IMR-90 (cell line): ENCODE results near the gene AP3M1. TPM values are rescaled to one million over a fixed set of nuclear protein-coding genes. Genes with fewer than 3 reads are reported as not detected.
A peak's percentile ranks its signal among the peaks of the same experiment; 100 is the strongest.

Source experiments
- ATAC-seq: fragments of 200-7000 bp; cut with Tn5 transposase; 2 replicates; pipeline ENCODE4 v1.9.1; 2020; ENCODE audit warnings: low read depth, mild to moderate bottlenecking, moderate library complexity
- BruUV-seq: library from RNA; stranded (reverse); fragments of 400-500 nt; replicated peaks from 2 replicates; lab custom pipeline; 2021; lab: Mats Ljungman, UMichigan
- CTCF ChIA-PET: fragments of 300-600 bp; formaldehyde crosslinking; extraction: SDS; loops from one replicate; lab custom pipeline; 2021; ENCODE audit warnings: antibody characterized with exemption; lab: Yijun Ruan, JAX
- POLR2A ChIA-PET: fragments of 300-600 bp; sonication (Branson Sonifier 250); formaldehyde crosslinking; loops from one replicate; lab custom pipeline; 2022; ENCODE audit warnings: antibody characterized with exemption; ENCODE audit not compliant: unreplicated experiment; lab: Charles Lee
- DNase-seq: peaks from one replicate; pipeline ENCODE4 v3.0.0; 2013
- H2AFZ ChIP-seq: replicated peaks from 2 replicates; pipeline ENCODE3; 2013; ENCODE audit warnings: low read length, mild to moderate bottlenecking; ENCODE audit not compliant: poor library complexity
- H2AK5ac ChIP-seq: 2 replicates; pipeline ENCODE4 v1.6.1; 2013; ENCODE audit warnings: low read depth, low read length, inconsistent platforms
- H2AK9ac ChIP-seq: replicated peaks from 2 replicates; pipeline ENCODE3; 2013; ENCODE audit warnings: mild to moderate bottlenecking, low read depth, low read length, moderate library complexity; ENCODE audit not compliant: poor library complexity
- H2BK120ac ChIP-seq: 2 replicates; pipeline ENCODE4 v1.6.1; 2013; ENCODE audit warnings: low read depth, low read length, inconsistent platforms
- H2BK15ac ChIP-seq: 3 replicates; pipeline ENCODE4 v1.6.1; 2013; ENCODE audit warnings: low read depth, low read length, inconsistent platforms
- H2BK20ac ChIP-seq: 2 replicates; pipeline ENCODE4 v1.6.1; 2013; ENCODE audit warnings: low read depth, mild to moderate bottlenecking, inconsistent platforms, low read length, moderate library complexity
- H2BK5ac ChIP-seq: 2 replicates; pipeline ENCODE4 v1.6.1; 2013; ENCODE audit warnings: mild to moderate bottlenecking, low read depth, low read length, inconsistent platforms; ENCODE audit not compliant: poor library complexity, severe bottlenecking
- H3K14ac ChIP-seq: replicated peaks from 2 replicates; pipeline ENCODE4 v1.6.1; 2013; ENCODE audit warnings: low read depth, low read length, inconsistent platforms
- H3K18ac ChIP-seq: 2 replicates; pipeline ENCODE4 v1.6.1; 2013; ENCODE audit warnings: low read depth, low read length, control low read depth
- H3K23ac ChIP-seq: 2 replicates; pipeline ENCODE4 v1.6.1; 2013; ENCODE audit warnings: low read depth, low read length, inconsistent platforms
- H3K27ac ChIP-seq: 2 replicates; pipeline ENCODE4 v1.5.1; 2013; ENCODE audit warnings: mild to moderate bottlenecking, control low read depth, low read length; ENCODE audit not compliant: insufficient read depth
- H3K27me3 ChIP-seq: 2 replicates; pipeline ENCODE4 v1.6.1; 2013; ENCODE audit warnings: low read length; ENCODE audit not compliant: control insufficient read depth, insufficient read depth
- H3K36me3 ChIP-seq: 2 replicates; pipeline ENCODE4 v1.6.1; 2013; ENCODE audit warnings: low read length, mixed read lengths; ENCODE audit not compliant: control insufficient read depth, insufficient read depth
- H3K4ac ChIP-seq: 2 replicates; pipeline ENCODE4 v1.6.1; 2013; ENCODE audit warnings: low read depth, low read length, inconsistent platforms
- H3K4me1 ChIP-seq: 2 replicates; pipeline ENCODE4 v1.6.1; 2013; ENCODE audit warnings: low read length, mixed read lengths; ENCODE audit not compliant: control insufficient read depth, insufficient read depth
- H3K4me2 ChIP-seq: 2 replicates; pipeline ENCODE4 v1.6.1; 2013; ENCODE audit warnings: low read depth, mild to moderate bottlenecking, control low read depth, low read length, moderate library complexity
- H3K4me3 ChIP-seq: 2 replicates; pipeline ENCODE4 v1.5.1; 2013; ENCODE audit warnings: low read depth, mild to moderate bottlenecking, control low read depth, low read length, moderate library complexity; ENCODE audit not compliant: insufficient read depth
- H3K56ac ChIP-seq: 2 replicates; pipeline ENCODE4 v1.6.1; 2013; ENCODE audit warnings: low read length, inconsistent platforms; ENCODE audit not compliant: insufficient read depth; ENCODE audit errors: extremely low read depth
- H3K79me1 ChIP-seq, 2 experiments: 2 replicates each; pipeline ENCODE4 v1.6.1; 2013; ENCODE audit warnings: low read length in 2 of 2, inconsistent platforms in 1 of 2, low read depth in 1 of 2
- H3K9ac ChIP-seq: 2 replicates; pipeline ENCODE4 v1.6.1; 2013; ENCODE audit warnings: low read depth, low read length, control low read depth
- H3K9me1 ChIP-seq: 2 replicates; pipeline ENCODE4 v1.6.1; 2013; ENCODE audit warnings: low read length, inconsistent platforms; ENCODE audit not compliant: insufficient read depth
- H3K9me3 ChIP-seq: 2 replicates; pipeline ENCODE4 v1.6.1; 2013; ENCODE audit warnings: low read length; ENCODE audit not compliant: control insufficient read depth, insufficient read depth
- H4K20me1 ChIP-seq: 2 replicates; pipeline ENCODE4 v1.6.1; 2013; ENCODE audit warnings: low read length, inconsistent platforms; ENCODE audit not compliant: insufficient read depth
- H4K5ac ChIP-seq: 2 replicates; pipeline ENCODE4 v1.6.1; 2013; ENCODE audit warnings: mild to moderate bottlenecking, low read depth, low read length, control low read depth
- H4K8ac ChIP-seq, 2 experiments: 2 replicates each; pipeline ENCODE4 v1.6.1; 2013; ENCODE audit warnings: low read depth in 2 of 2, low read length in 2 of 2, control low read depth in 1 of 2, inconsistent platforms in 1 of 2
- H4K91ac ChIP-seq: 2 replicates; pipeline ENCODE4 v1.6.1; 2013; ENCODE audit warnings: low read depth, low read length, inconsistent platforms; ENCODE audit not compliant: insufficient read depth
- BHLHE40 ChIP-seq: fragments of 150-350 bp; IDR thresholded peaks from 2 replicates; pipeline ENCODE4 v1.6.1; 2016; ENCODE audit warnings: mild to moderate bottlenecking, low read depth, low read length
- CEBPB ChIP-seq: IDR thresholded peaks from 2 replicates; pipeline ENCODE4 v1.6.1; 2012; ENCODE audit warnings: low read depth, low read length, improper control_type of control experiment
- CHD1 ChIP-seq: IDR thresholded peaks from 2 replicates; pipeline ENCODE4 v1.6.1; 2012; ENCODE audit warnings: low read depth, low read length, improper control_type of control experiment
- ELK1 ChIP-seq: fragments of 150-350 bp; IDR thresholded peaks from 2 replicates; pipeline ENCODE4 v1.6.1; 2016; ENCODE audit warnings: low read depth, mild to moderate bottlenecking, low read length, moderate library complexity, borderline replicate concordance
- FOS ChIP-seq: fragments of 150-350 bp; IDR thresholded peaks from 2 replicates; pipeline ENCODE4 v1.6.1; 2016; ENCODE audit warnings: low read depth, low read length
- MAFK ChIP-seq: IDR thresholded peaks from 2 replicates; pipeline ENCODE4 v1.6.1; 2012; ENCODE audit warnings: low read depth, low read length, improper control_type of control experiment
- MAZ ChIP-seq: IDR thresholded peaks from 2 replicates; pipeline ENCODE4 v1.6.1; 2012; ENCODE audit warnings: low read depth, mild to moderate bottlenecking, low read length, improper control_type of control experiment, moderate library complexity, borderline replicate concordance
- MXI1 ChIP-seq: IDR thresholded peaks from 2 replicates; pipeline ENCODE4 v1.6.1; 2012; ENCODE audit warnings: low read depth, mild to moderate bottlenecking, low read length, moderate library complexity, borderline replicate concordance
- NFE2L2 ChIP-seq: fragments of 150-350 bp; IDR thresholded peaks from 2 replicates; pipeline ENCODE4 v1.6.1; 2016; ENCODE audit warnings: low read depth, mild to moderate bottlenecking, low read length
- POLR2A ChIP-seq: IDR thresholded peaks from 2 replicates; pipeline ENCODE4 v1.6.1; 2012; ENCODE audit warnings: mild to moderate bottlenecking, low read depth, low read length
- RAD21 ChIP-seq: IDR thresholded peaks from 2 replicates; pipeline ENCODE4 v1.6.1; 2012; ENCODE audit warnings: low read length, improper control_type of control experiment
- RCOR1 ChIP-seq: IDR thresholded peaks from 2 replicates; pipeline ENCODE4 v1.6.1; 2012; ENCODE audit warnings: mild to moderate bottlenecking, low read length, improper control_type of control experiment; ENCODE audit not compliant: insufficient replicate concordance
- RFX5 ChIP-seq: IDR thresholded peaks from 2 replicates; pipeline ENCODE4 v1.8.0; 2012; ENCODE audit warnings: low read depth, mild to moderate bottlenecking, low read length, moderate library complexity
- SMC3 ChIP-seq: fragments of 150-350 bp; IDR thresholded peaks from 2 replicates; pipeline ENCODE4 v1.6.1; 2016; ENCODE audit warnings: low read depth, mild to moderate bottlenecking, antibody characterized with exemption, low read length, moderate library complexity
- USF2 ChIP-seq: fragments of 150-350 bp; IDR thresholded peaks from 2 replicates; pipeline ENCODE4 v1.6.1; 2017; ENCODE audit warnings: mild to moderate bottlenecking, antibody characterized with exemption, low read length, low read depth
- WGBS, 2 experiments: methylation state at CpG; one replicate each; pipeline versions ENCODE4 v1.1.5 to v1.1.7; 2013; ENCODE audit warnings: missing lambda C conversion rate in 2 of 2; ENCODE audit not compliant: insufficient read length in 1 of 2; ENCODE audit errors: extremely low coverage in 2 of 2; 5-methylcytosine and 5-hydroxymethylcytosine counted together
- dilution Hi-C: fragments of 300-500 bp; cut with HindIII; formaldehyde crosslinking; loops from one replicate; pipeline ENCODE4 v1.14.3; 2018; ENCODE audit warnings: low sequenced_read_pairs; ENCODE audit not compliant: unreplicated experiment
- in situ Hi-C: fragments of 300-500 bp; cut with MboI; formaldehyde crosslinking; loops from 3 replicates; pipeline ENCODE4 v1.14.3; 2019; ENCODE audit warnings: low sequenced_read_pairs, inconsistent platforms, mixed read lengths
- intact Hi-C: fragments of 100-400 bp; cut with micrococcal nuclease; formaldehyde crosslinking; loops from 2 replicates; pipeline ENCODE4 v1.10.0; 2022
- polyA plus RNA-seq, 3 experiments: library from polyadenylated mRNA; depleted of rRNA; stranded (reverse); fragments of >200 nt; gene quantifications; 2 replicates each; pipeline ENCODE4 v1.2.3, GENCODE V29; 2012; ENCODE audit warnings: low replicate concordance in 1 of 3
- total RNA-seq: library from RNA; depleted of rRNA; stranded (reverse); fragments of >200 nt; gene quantifications from 2 replicates; pipeline ENCODE4 v1.2.3, GENCODE V29; 2012
- TF ChIP-seq, protein P1 (sequence below): conservative IDR thresholded peaks from 2 replicates; pipeline ENCODE4 v1.5.1; 2012; ENCODE audit warnings: mild to moderate bottlenecking, low read depth, low read length, improper control_type of control experiment

Gene AP3M1
- total and polyA plus RNA-seq, 2 of the 4 experiments (the other 2 are of a cell fraction): 26.6 to 46.4 TPM

GRCh38 chr10:74075906-74076305, 74.7 kb downstream of the AP3M1 start:
- Histone ChIP-seq H3K27ac (no peak overlapping the region), H4K8ac (no peak overlapping the region), H4K5ac (no peak overlapping the region), H3K23ac (peak overlapping the region; percentile 51; the same call in 1 of the 2 replicates), H2BK5ac (peak overlapping the region; percentile 9), H4K91ac (no peak overlapping the region), H3K9me3 (no peaks in the 10 kb centered on the region), H2AK9ac (no peak overlapping the region), H3K4me1 (peaks cover 19% of the 10 kb centered on the region), H3K4ac (no peak overlapping the region), H2BK15ac (peak overlapping the region; percentile 33; the same call in 1 of the 3 replicates), H3K9ac (no peak overlapping the region), H3K27me3 (no peaks in the 10 kb centered on the region), H3K56ac (no peak overlapping the region), H3K9me1 (peaks cover 15% of the 10 kb centered on the region; the same call in 1 of the 2 replicates), H3K18ac (no peak overlapping the region), H3K4me3 (no peak overlapping the region), H2BK120ac (no peak overlapping the region), H3K36me3 (peaks cover 35% of the 10 kb centered on the region), H4K20me1 (peaks cover 53% of the 10 kb centered on the region), H3K79me1 (peaks cover 28 to 74% of the 10 kb centered on the region in 2 experiments), H2AFZ (no peak overlapping the region), H2AK5ac (no peak overlapping the region), H2BK20ac (no peak overlapping the region), H3K4me2 (no peak overlapping the region), H3K14ac (peak overlapping the region; percentile 54)
- no peak for DNase-seq
- TF ChIP-seq RCOR1: no peak
- TF ChIP-seq RFX5: no peak
- no peak for TF ChIP-seq MXI1
- no peak for TF ChIP-seq ELK1
- no peak for TF ChIP-seq NFE2L2
- TF ChIP-seq FOS: no peak
- no peak for TF ChIP-seq CEBPB
- TF ChIP-seq MAFK: no peak
- no peak for TF ChIP-seq SMC3
- TF ChIP-seq USF2: no peak
- TF ChIP-seq MAZ: no peak
- TF ChIP-seq POLR2A: no peak
- TF ChIP-seq BHLHE40: no peak
- no peak for TF ChIP-seq RAD21
- TF ChIP-seq, protein P1, sequence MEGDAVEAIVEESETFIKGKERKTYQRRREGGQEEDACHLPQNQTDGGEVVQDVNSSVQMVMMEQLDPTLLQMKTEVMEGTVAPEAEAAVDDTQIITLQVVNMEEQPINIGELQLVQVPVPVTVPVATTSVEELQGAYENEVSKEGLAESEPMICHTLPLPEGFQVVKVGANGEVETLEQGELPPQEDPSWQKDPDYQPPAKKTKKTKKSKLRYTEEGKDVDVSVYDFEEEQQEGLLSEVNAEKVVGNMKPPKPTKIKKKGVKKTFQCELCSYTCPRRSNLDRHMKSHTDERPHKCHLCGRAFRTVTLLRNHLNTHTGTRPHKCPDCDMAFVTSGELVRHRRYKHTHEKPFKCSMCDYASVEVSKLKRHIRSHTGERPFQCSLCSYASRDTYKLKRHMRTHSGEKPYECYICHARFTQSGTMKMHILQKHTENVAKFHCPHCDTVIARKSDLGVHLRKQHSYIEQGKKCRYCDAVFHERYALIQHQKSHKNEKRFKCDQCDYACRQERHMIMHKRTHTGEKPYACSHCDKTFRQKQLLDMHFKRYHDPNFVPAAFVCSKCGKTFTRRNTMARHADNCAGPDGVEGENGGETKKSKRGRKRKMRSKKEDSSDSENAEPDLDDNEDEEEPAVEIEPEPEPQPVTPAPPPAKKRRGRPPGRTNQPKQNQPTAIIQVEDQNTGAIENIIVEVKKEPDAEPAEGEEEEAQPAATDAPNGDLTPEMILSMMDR: no peak
- no peak for TF ChIP-seq CHD1
- intact Hi-C loops: no loop called here
- ATAC-seq: no peak
- ChIA-PET CTCF (interaction anchor here (0.6 kb wide), 1 partner anchor 41 kb away, joined by 3 read pairs; no protein-coding TSS in a partner anchor), POLR2A (interaction anchor here (0.5 to 0.6 kb wide), 2 partner anchors 37 to 69 kb away, joined by 4 to 5 read pairs; no protein-coding TSS in a partner anchor)
- 100% methylated on average over 2 of the region's 5 CpGs; no CpG with 5 or more reads in 1 of the 2 experiments for WGBS, 2 experiments
- in situ Hi-C loops: no loop called here
- BruUV-seq: no TSS peak
- dilution Hi-C loops: no loop called here
